H9 (cell line): Measurements from ENCODE around the gene ACER3. TPM values are rescaled to one million over a fixed set of nuclear protein-coding genes. Genes with fewer than 3 reads are reported as not detected.

Experiments
- DNase-seq: peaks from one replicate; pipeline ENCODE4 v3.0.0-alpha.2; 2017
- H2AFZ ChIP-seq: one replicate; pipeline ENCODE4 v1.6.1; 2013; ENCODE audit warnings: mild to moderate bottlenecking, low read length, control low read depth, moderate library complexity
- H2AK5ac ChIP-seq: 2 replicates; pipeline ENCODE4 v1.6.1; 2013; ENCODE audit warnings: low read length, control low read depth, mixed read lengths; ENCODE audit not compliant: insufficient read length
- H2BK120ac ChIP-seq: one replicate; pipeline ENCODE4 v1.6.1; 2013; ENCODE audit warnings: low read depth, mild to moderate bottlenecking, low read length, control low read depth, inconsistent platforms; ENCODE audit not compliant: poor library complexity, severe bottlenecking
- H2BK12ac ChIP-seq: 2 replicates; pipeline ENCODE4 v1.6.1; 2013; ENCODE audit warnings: low read length, control low read depth, mixed read lengths, low read depth; ENCODE audit not compliant: insufficient read length
- H2BK15ac ChIP-seq: 2 replicates; pipeline ENCODE4 v1.6.1; 2013; ENCODE audit warnings: low read depth, low read length, control low read depth
- H2BK20ac ChIP-seq: one replicate; pipeline ENCODE4 v1.6.1; 2013; ENCODE audit warnings: low read depth, mild to moderate bottlenecking, low read length, control low read depth, inconsistent platforms; ENCODE audit not compliant: poor library complexity, severe bottlenecking
- H2BK5ac ChIP-seq: 2 replicates; pipeline ENCODE4 v1.6.1; 2013; ENCODE audit warnings: low read length, control low read depth, mixed read lengths; ENCODE audit not compliant: insufficient read length
- H3K14ac ChIP-seq: 2 replicates; pipeline ENCODE4 v1.6.1; 2013; ENCODE audit warnings: low read length, control low read depth; ENCODE audit not compliant: insufficient read depth
- H3K18ac ChIP-seq: 2 replicates; pipeline ENCODE4 v1.6.1; 2013; ENCODE audit warnings: low read depth, mild to moderate bottlenecking, mixed read lengths, low read length, control low read depth; ENCODE audit not compliant: insufficient read length
- H3K23ac ChIP-seq: 2 replicates; pipeline ENCODE4 v1.6.1; 2013; ENCODE audit warnings: low read length, control low read depth, mixed read lengths, low read depth; ENCODE audit not compliant: insufficient read length
- H3K23me2 ChIP-seq: 2 replicates; pipeline ENCODE4 v1.6.1; 2013; ENCODE audit warnings: low read depth, mild to moderate bottlenecking, mixed read lengths, low read length, control low read depth; ENCODE audit not compliant: insufficient read length, poor library complexity, severe bottlenecking
- H3K27ac ChIP-seq: 2 replicates; pipeline ENCODE4 v1.5.1; 2013; ENCODE audit warnings: low read length, control low read depth, mixed read lengths, low read depth; ENCODE audit not compliant: insufficient read length
- H3K27me3 ChIP-seq: 2 replicates; pipeline ENCODE4 v1.6.1; 2013; ENCODE audit warnings: low read length, control low read depth, inconsistent platforms; ENCODE audit not compliant: insufficient read depth
- H3K4ac ChIP-seq: 2 replicates; pipeline ENCODE4 v1.6.1; 2013; ENCODE audit warnings: low read depth, mild to moderate bottlenecking, control low read depth, inconsistent platforms, low read length, moderate library complexity
- H3K4me1 ChIP-seq: 2 replicates; pipeline ENCODE4 v1.6.1; 2013; ENCODE audit warnings: low read length, control low read depth, inconsistent platforms; ENCODE audit not compliant: insufficient read depth
- H3K4me2 ChIP-seq: 2 replicates; pipeline ENCODE4 v1.6.1; 2013; ENCODE audit warnings: low read length, control low read depth, mixed read lengths; ENCODE audit not compliant: insufficient read length, insufficient read depth
- H3K56ac ChIP-seq: 2 replicates; pipeline ENCODE4 v1.6.1; 2013; ENCODE audit warnings: low read depth, mild to moderate bottlenecking, mixed read lengths, low read length, control low read depth; ENCODE audit not compliant: insufficient read length
- H3K79me1 ChIP-seq: 2 replicates; pipeline ENCODE4 v1.6.1; 2013; ENCODE audit warnings: low read depth, mild to moderate bottlenecking, moderate library complexity, low read length, control low read depth, inconsistent platforms; ENCODE audit not compliant: insufficient read depth, poor library complexity, severe bottlenecking
- H3K79me2 ChIP-seq: 2 replicates; pipeline ENCODE4 v1.6.1; 2013; ENCODE audit warnings: low read length, control low read depth, inconsistent platforms; ENCODE audit not compliant: insufficient read depth
- H3K9ac ChIP-seq: 2 replicates; pipeline ENCODE4 v1.6.1; 2013; ENCODE audit warnings: low read length, control low read depth, mixed read lengths; ENCODE audit not compliant: insufficient read length; ENCODE audit errors: extremely low read depth
- H3K9me3 ChIP-seq: one replicate; pipeline ENCODE4 v1.6.1; 2013; ENCODE audit warnings: low read depth, low read length, inconsistent platforms; ENCODE audit not compliant: control insufficient read depth
- H3T11ph ChIP-seq: one replicate; pipeline ENCODE4 v1.6.1; 2013; ENCODE audit warnings: mild to moderate bottlenecking, low read length, control low read depth, inconsistent platforms
- H4K20me1 ChIP-seq: one replicate; pipeline ENCODE4 v1.6.1; 2013; ENCODE audit not compliant: control insufficient read depth, insufficient read length, insufficient read depth
- H4K5ac ChIP-seq: 2 replicates; pipeline ENCODE4 v1.6.1; 2013; ENCODE audit warnings: low read depth, mild to moderate bottlenecking, mixed read lengths, low read length, control low read depth; ENCODE audit not compliant: insufficient read length
- H4K8ac ChIP-seq: replicated peaks from 2 replicates; pipeline ENCODE4 v1.6.1; 2013; ENCODE audit warnings: low read length, control low read depth, mixed read lengths, low read depth; ENCODE audit not compliant: insufficient read length
- H4K91ac ChIP-seq: 2 replicates; pipeline ENCODE4 v1.6.1; 2013; ENCODE audit warnings: low read depth, mild to moderate bottlenecking, moderate library complexity, mixed read lengths, low read length, control low read depth; ENCODE audit not compliant: insufficient read length
- H3K27ac Mint-ChIP-seq, 3 experiments: 2 replicates in 2 of 3; 3 replicates in 1 of 3; pipeline ENCODE4 v1.8.0; 2020 to 2021; ENCODE audit warnings: mixed read lengths in 3 of 3, mild to moderate bottlenecking in 1 of 3, moderate library complexity in 1 of 3
- H3K27me3 Mint-ChIP-seq: 2 replicates; pipeline ENCODE4 v1.8.0; 2021; ENCODE audit warnings: low read depth, mild to moderate bottlenecking, moderate library complexity, mixed read lengths
- H3K36me3 Mint-ChIP-seq, 3 experiments: 2 replicates in 2 of 3; 3 replicates in 1 of 3; pipeline ENCODE4 v1.8.0; 2020 to 2021; ENCODE audit warnings: low read depth in 3 of 3, mixed read lengths in 3 of 3; ENCODE audit not compliant: insufficient read depth in 1 of 3
- H3K4me1 Mint-ChIP-seq, 2 experiments: 2 replicates each; pipeline ENCODE4 v1.8.0; 2020; ENCODE audit warnings: mixed read lengths in 2 of 2
- H3K4me3 Mint-ChIP-seq, 2 experiments: 2 replicates in 1 of 2; 3 replicates in 1 of 2; pipeline ENCODE4 v1.8.0; 2020 to 2021; ENCODE audit warnings: mild to moderate bottlenecking in 2 of 2, mixed read lengths in 2 of 2, moderate library complexity in 1 of 2
- H3K9me3 Mint-ChIP-seq, 2 experiments: 2 replicates in 1 of 2; 3 replicates in 1 of 2; pipeline ENCODE4 v1.8.0; 2020; ENCODE audit warnings: mild to moderate bottlenecking in 2 of 2, mixed read lengths in 2 of 2, moderate library complexity in 1 of 2
- CTCF ChIP-seq: fragments of 200-600 bp; sonication (generic); conservative IDR thresholded peaks from 3 replicates; pipeline ENCODE4 v1.8.0; 2021; ENCODE audit warnings: antibody characterized with exemption, mild to moderate bottlenecking
- WGBS: extraction: QIAGEN DNeasy Blood & Tissue Kit; methylation state at CpG from one replicate; pipeline ENCODE4 v1.1.7; 2013; ENCODE audit warnings: missing lambda C conversion rate, low lambda C conversion rate, mixed read lengths; ENCODE audit not compliant: insufficient read length; ENCODE audit errors: extremely low coverage; 5-methylcytosine and 5-hydroxymethylcytosine counted together
- total RNA-seq: library from RNA; stranded (reverse); gene quantifications from 2 replicates; pipeline ENCODE4 v1.2.1, GENCODE V29; 2021

ACER3 gene
- total RNA-seq, 1 experiment from 2014 or later: 14.7 TPM

- no peak overlapping the region for H3K4ac ChIP-seq
- Mint-ChIP-seq H3K4me3 (no peak overlapping the region), H3K9me3 (no peaks in the 10 kb centered on the region; a peak in 1 of 5 replicates), H3K36me3 (no peaks in the 10 kb centered on the region), H3K27ac (no peak overlapping the region), H3K27me3 (peaks cover 10% of the 10 kb centered on the region), H3K4me1 (peaks cover 9 to 13% of the 10 kb centered on the region in 2 experiments; a peak in 3 of 4 replicates)
- no peak overlapping the region for H3K14ac ChIP-seq
- H2BK12ac ChIP-seq: no peak overlapping the region
- no peak for DNase-seq
- no peak overlapping the region for H3T11ph ChIP-seq
- no peak overlapping the region for H3K27ac ChIP-seq
- H2BK120ac ChIP-seq: no peak overlapping the region
- no peak overlapping the region for H4K91ac ChIP-seq
- no peaks in the 10 kb centered on the region for H3K79me1 ChIP-seq
- H3K9ac ChIP-seq: no peak overlapping the region
- H4K20me1 ChIP-seq: no peaks in the 10 kb centered on the region
- H2BK5ac ChIP-seq: no peak overlapping the region
- H2BK15ac ChIP-seq: no peak overlapping the region
- no peaks in the 10 kb centered on the region for H3K9me3 ChIP-seq
- H3K4me1 ChIP-seq: no peaks in the 10 kb centered on the region; the same call in 1 of the 2 replicates
- H3K27me3 ChIP-seq: no peaks in the 10 kb centered on the region; the same call in 1 of the 2 replicates
- TF ChIP-seq CTCF: no peak
- no peak overlapping the region for H3K4me2 ChIP-seq
- no peak overlapping the region for H4K8ac ChIP-seq
- H2AFZ ChIP-seq: no peak overlapping the region
- no peak overlapping the region for H4K5ac ChIP-seq
- no peak overlapping the region for H3K18ac ChIP-seq
- H3K23me2 ChIP-seq: no peaks in the 10 kb centered on the region
- H3K56ac ChIP-seq: no peak overlapping the region
- no peaks in the 10 kb centered on the region for H3K79me2 ChIP-seq
- H3K23ac ChIP-seq: no peak overlapping the region
- no peak overlapping the region for H2BK20ac ChIP-seq
- WGBS: no CpG with 5 or more reads among the region's 3 CpGs
- no peak overlapping the region for H2AK5ac ChIP-seq
These were observed 165.5 kb downstream of the ACER3 start for GRCh38 chr11:77026221-77026620.
